Stimulated activated naive B cell treated with anti-CD40 and anti-IgM and Interleukin-4, amounts not matched to agents 10 μg/mL and 1 μg/mL and 100 μg/mL, for 72 hours (primary cell): Measurements from ENCODE around the gene AJAP1.

Source experiments
- ATAC-seq, 2 donors: fragments of 150-1000 bp; cut with Tn5 transposase; replicated peaks; 2 replicates each; pipeline ENCODE4 v1.10.0; 2021; ENCODE audit warnings: moderate library complexity in 1 of 2
- DNase-seq: peaks from one replicate; pipeline ENCODE4 v3.0.0; 2021
- H3K27ac Mint-ChIP-seq: one replicate; pipeline ENCODE4 v1.8.0; 2022; ENCODE audit warnings: mild to moderate bottlenecking, mixed read lengths
- H3K27me3 Mint-ChIP-seq, 2 donors: one replicate each; pipeline ENCODE4 v1.8.0; 2022; ENCODE audit warnings: mixed read lengths in 2 of 2
- H3K36me3 Mint-ChIP-seq, 2 donors: one replicate each; pipeline ENCODE4 v1.8.0; 2022; ENCODE audit warnings: mixed read lengths in 2 of 2, mild to moderate bottlenecking in 1 of 2
- H3K4me1 Mint-ChIP-seq, 2 donors: one replicate each; pipeline ENCODE4 v1.8.0; 2022; ENCODE audit warnings: mixed read lengths in 2 of 2, mild to moderate bottlenecking in 1 of 2
- H3K4me3 Mint-ChIP-seq, 2 donors: one replicate each; pipeline ENCODE4 v1.8.0; 2022; ENCODE audit warnings: mild to moderate bottlenecking in 2 of 2, mixed read lengths in 2 of 2, moderate library complexity in 1 of 2
- H3K9me3 Mint-ChIP-seq, 2 donors: one replicate each; pipeline ENCODE4 v1.8.0; 2022; ENCODE audit warnings: mixed read lengths in 2 of 2, mild to moderate bottlenecking in 1 of 2

AJAP1 gene

GRCh38 chr1:4637616-4638344, 16.6 kb upstream of the AJAP1 start:
- ATAC-seq (no peak), DNase-seq (no peak)
- Mint-ChIP-seq H3K36me3 (no peaks in the 10 kb centered on the region), H3K27ac (no peak overlapping the region), H3K4me3 (no peak overlapping the region), H3K9me3 (no peaks in the 10 kb centered on the region), H3K27me3 (peaks cover 30 to 31% of the 10 kb centered on the region in 2 donors), H3K4me1 (peaks cover 0 to 5% of the 10 kb centered on the region in 2 donors)

DNA sequence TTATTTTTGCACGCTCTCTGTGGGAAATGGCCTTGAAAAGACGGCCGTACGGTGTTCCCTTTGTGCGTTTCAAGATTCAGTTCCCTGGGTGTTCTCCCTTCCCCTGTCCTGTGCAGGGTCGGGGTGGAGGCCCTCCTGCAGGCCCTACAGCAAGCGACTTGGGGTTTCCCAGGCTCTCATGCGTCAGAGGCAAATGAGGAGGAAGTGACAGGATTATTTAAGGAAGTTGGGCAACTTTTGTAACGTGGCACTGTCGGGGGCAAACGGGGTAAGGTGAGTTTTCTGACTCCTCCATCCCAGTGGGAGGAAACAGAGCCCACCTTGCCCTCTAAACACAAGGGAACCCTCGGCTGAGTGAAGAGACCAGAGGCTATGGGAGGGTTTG, 16.1 kb upstream of the AJAP1 start:
- peaks cover 30 to 33% of the 10 kb centered on the region in 2 donors for H3K27me3 Mint-ChIP-seq
- no peak overlapping the region for H3K27ac Mint-ChIP-seq
- no peaks in the 10 kb centered on the region for H3K9me3 Mint-ChIP-seq
- H3K36me3 Mint-ChIP-seq, result no peaks in the 10 kb centered on the region
- peaks cover 0 to 5% of the 10 kb centered on the region in 2 donors for H3K4me1 Mint-ChIP-seq
- DNase-seq, result no peak
- ATAC-seq, result peak; percentile 60 to 87
- no peak overlapping the region for H3K4me3 Mint-ChIP-seq

DNA sequence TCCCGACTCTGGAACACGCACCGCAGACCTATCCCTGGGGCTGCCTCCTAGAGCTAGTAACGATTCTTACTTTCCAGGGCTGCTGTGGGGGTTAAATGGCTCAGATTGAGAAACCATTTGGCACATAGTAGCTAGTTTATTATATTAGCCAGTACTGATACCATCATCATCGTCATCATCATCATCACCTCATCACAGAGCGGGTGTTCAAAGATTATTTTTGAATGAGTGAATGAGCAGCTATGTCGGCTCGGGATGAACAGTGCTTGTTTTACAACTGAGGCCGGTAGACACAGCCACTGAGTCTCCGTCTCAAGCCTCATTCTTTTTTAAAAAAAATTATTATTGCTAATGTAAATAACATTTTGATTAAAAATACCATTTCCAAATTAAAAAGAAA, 13.5 kb upstream of the AJAP1 start:
- Mint-ChIP-seq H3K4me3 (no peak overlapping the region), H3K9me3 (no peaks in the 10 kb centered on the region), H3K36me3 (no peaks in the 10 kb centered on the region), H3K27me3 (peaks cover 30 to 38% of the 10 kb centered on the region in 2 donors), H3K27ac (no peak overlapping the region), H3K4me1 (peaks cover 0 to 5% of the 10 kb centered on the region in 2 donors)
- no peak for DNase-seq
- no peak for ATAC-seq

DNA sequence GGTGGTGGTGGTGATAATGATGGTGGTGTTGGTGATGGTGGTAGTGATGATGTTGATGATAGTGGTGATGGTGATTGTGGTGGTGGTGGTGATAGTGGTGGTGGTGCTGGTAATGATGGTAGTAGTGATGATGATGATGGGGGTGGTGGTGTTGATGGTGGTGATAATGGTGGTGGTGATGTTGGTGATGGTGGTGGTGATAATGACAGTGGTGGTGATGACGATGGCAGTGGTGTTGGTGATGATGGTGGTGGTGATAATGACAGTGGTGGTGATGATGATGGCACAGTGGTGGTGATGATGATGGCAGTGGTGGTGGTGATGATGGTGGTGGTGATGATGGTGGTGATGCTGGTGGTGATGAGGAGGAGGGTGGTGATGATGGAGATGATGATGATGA, 7.0 kb upstream of the AJAP1 start:
- no peak overlapping the region for H3K27ac Mint-ChIP-seq
- H3K4me1 Mint-ChIP-seq, result peaks cover 0 to under 1% of the 10 kb centered on the region in 2 donors
- no peak for DNase-seq
- H3K4me3 Mint-ChIP-seq, result no peak overlapping the region
- peaks cover 4 to 10% of the 10 kb centered on the region in 2 donors for H3K27me3 Mint-ChIP-seq
- ATAC-seq, result no peak
- H3K36me3 Mint-ChIP-seq, result no peaks in the 10 kb centered on the region
- no peaks in the 10 kb centered on the region for H3K9me3 Mint-ChIP-seq

DNA sequence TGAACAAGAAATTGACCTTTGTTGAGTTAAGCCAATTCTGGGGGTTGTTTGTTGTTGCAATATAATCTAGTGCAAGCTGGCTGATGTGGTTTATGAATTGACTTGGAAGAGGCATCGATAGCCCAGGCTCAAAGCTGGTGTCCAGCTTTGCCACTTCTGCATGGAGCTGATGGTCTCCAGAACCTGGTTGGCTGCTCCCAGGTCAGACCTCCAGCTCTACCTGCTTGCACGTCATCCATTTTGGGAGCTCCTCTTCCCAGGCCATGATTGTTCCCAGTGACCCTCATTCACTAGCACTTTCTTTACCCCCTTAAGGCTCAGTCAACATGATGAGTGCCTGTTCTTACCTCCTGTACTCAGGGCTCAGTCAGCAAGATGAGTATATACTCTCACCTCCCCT, 5.8 kb upstream of the AJAP1 start:
- no peak overlapping the region for H3K4me3 Mint-ChIP-seq
- H3K4me1 Mint-ChIP-seq, result peaks cover 0 to 11% of the 10 kb centered on the region in 2 donors
- no peaks in the 10 kb centered on the region for H3K36me3 Mint-ChIP-seq
- H3K27ac Mint-ChIP-seq, result no peak overlapping the region
- DNase-seq, result no peak
- peaks cover 9 to 13% of the 10 kb centered on the region in 2 donors for H3K27me3 Mint-ChIP-seq
- no peak for ATAC-seq
- H3K9me3 Mint-ChIP-seq, result no peaks in the 10 kb centered on the region

GRCh38 chr1:4650481-4650880, 3.9 kb upstream of the AJAP1 start:
- Mint-ChIP-seq H3K4me3 (no peak overlapping the region), H3K9me3 (no peaks in the 10 kb centered on the region), H3K36me3 (no peaks in the 10 kb centered on the region), H3K27me3 (peaks cover 9 to 16% of the 10 kb centered on the region in 2 donors), H3K27ac (no peak overlapping the region), H3K4me1 (peaks cover 0 to 13% of the 10 kb centered on the region in 2 donors)
- DNase-seq (no peak), ATAC-seq (no peak)

- Mint-ChIP-seq H3K27ac (no peak overlapping the region), H3K4me1 (peaks cover 0 to 13% of the 10 kb centered on the region in 2 donors), H3K4me3 (no peak overlapping the region), H3K9me3 (no peaks in the 10 kb centered on the region), H3K27me3 (peaks cover 5 to 18% of the 10 kb centered on the region in 2 donors), H3K36me3 (no peaks in the 10 kb centered on the region)
- ATAC-seq, result no peak
- no peak for DNase-seq
Observed at GRCh38 chr1:4650981-4651380, 3.4 kb upstream of the AJAP1 start.

DNA sequence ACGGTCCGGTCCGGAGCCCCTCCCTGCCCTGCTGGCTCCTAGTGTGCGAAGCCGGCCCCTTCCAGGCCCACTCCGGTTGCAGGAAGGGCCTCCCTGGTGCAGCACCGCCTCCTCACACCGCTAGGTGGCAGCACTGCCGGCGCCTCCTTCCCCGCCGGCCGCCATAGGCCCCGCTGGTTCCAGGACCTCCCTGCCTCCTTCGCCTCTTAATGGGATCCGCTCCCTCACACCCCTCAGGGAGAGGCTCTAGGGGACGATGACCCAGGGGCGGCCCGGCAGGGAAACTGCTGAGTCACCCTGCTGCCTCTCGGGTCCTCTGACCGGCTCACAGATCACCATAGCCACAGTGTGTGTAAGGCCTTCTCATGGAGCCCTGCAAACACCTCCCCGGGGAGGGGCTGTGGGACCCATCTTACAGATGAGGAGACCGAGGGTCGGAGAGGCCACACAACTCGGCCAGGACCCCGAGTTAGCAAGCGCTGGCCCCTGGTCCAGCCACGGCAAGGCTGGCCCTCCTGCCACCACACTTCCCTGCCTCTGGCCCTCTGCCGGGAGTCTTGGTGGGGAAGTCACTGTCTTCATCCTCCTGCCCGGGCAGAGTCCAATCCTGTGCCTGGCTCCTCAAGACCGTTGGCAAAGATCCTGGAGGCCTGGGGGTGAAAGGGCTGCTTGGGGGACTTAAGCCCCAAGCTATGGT, 1.6 kb upstream of the AJAP1 start:
- Mint-ChIP-seq H3K27ac (peak overlapping the region; percentile 37), H3K4me1 (peaks cover 3 to 13% of the 10 kb centered on the region in 2 donors), H3K9me3 (no peaks in the 10 kb centered on the region), H3K4me3 (peak overlapping the region in 1 of 2 donors; percentile 54), H3K27me3 (peaks cover 23 to 36% of the 10 kb centered on the region in 2 donors), H3K36me3 (no peaks in the 10 kb centered on the region)
- peak; percentile 80 to 87 for ATAC-seq
- DNase-seq, result peak; percentile 48

- Mint-ChIP-seq H3K4me1 (peaks cover 3 to 13% of the 10 kb centered on the region in 2 donors), H3K36me3 (no peaks in the 10 kb centered on the region), H3K4me3 (peak overlapping the region in 1 of 2 donors; percentile 11), H3K9me3 (no peaks in the 10 kb centered on the region), H3K27ac (peak overlapping the region; percentile 73), H3K27me3 (peaks cover 28 to 41% of the 10 kb centered on the region in 2 donors)
- DNase-seq (no peak), ATAC-seq (no peak)
Observed at GRCh38 chr1:4653328-4653660, 1.1 kb upstream of the AJAP1 start.

- Mint-ChIP-seq H3K27ac (peak overlapping the region; percentile 31), H3K27me3 (peaks cover 45 to 58% of the 10 kb centered on the region in 2 donors), H3K36me3 (no peaks in the 10 kb centered on the region), H3K9me3 (no peaks in the 10 kb centered on the region), H3K4me1 (peaks cover 3 to 13% of the 10 kb centered on the region in 2 donors), H3K4me3 (no peak overlapping the region)
- no peak for DNase-seq
- ATAC-seq, result no peak
Observed at GRCh38 chr1:4654764-4655673, 610 bp downstream of the AJAP1 start.

- DNase-seq (no peak), ATAC-seq (peak; percentile 44 to 51)
- no peaks in the 10 kb centered on the region for H3K9me3 Mint-ChIP-seq
- no peak overlapping the region for H3K4me3 Mint-ChIP-seq
- H3K27me3 Mint-ChIP-seq, result peaks cover 53 to 64% of the 10 kb centered on the region in 2 donors
- H3K36me3 Mint-ChIP-seq, result no peaks in the 10 kb centered on the region
- H3K27ac Mint-ChIP-seq, result peak overlapping the region; percentile 57
- peaks cover 3 to 13% of the 10 kb centered on the region in 2 donors for H3K4me1 Mint-ChIP-seq
Observed at GRCh38 chr1:4655674-4656532, 1.5 kb downstream of the AJAP1 start.

DNA sequence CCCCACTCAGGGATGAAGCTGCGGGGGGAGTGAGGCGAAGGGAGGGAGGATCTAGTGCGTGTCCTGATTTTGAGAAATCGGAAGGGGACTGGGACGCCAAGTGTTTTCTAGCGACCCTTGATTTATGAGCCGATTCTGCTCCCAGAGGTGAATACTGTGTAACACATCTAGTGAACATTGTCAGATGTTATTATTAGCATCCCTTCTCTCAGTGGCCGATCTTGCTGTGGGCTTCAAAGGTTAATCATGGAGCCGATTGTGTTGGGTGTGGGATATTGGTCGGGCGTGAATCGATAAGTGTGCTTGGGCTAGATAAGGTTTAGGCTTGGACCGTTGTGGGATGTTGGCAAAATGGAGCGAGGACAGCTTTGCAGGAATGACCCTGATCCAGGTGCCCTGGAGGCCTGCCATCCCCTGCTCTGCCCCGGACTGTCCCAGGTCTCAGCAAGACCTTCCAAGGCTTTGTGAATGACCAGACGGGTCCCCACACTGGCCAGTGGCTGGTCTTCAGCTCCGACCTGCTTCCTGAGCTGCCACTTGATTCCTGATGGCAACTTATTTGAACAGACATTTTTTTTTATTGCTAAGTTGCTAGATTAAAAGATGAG, 2.2 kb downstream of the AJAP1 start:
- Mint-ChIP-seq H3K27me3 (peaks cover 53 to 72% of the 10 kb centered on the region in 2 donors), H3K9me3 (no peaks in the 10 kb centered on the region), H3K27ac (peak overlapping the region; percentile 57), H3K4me1 (peaks cover 3 to 13% of the 10 kb centered on the region in 2 donors), H3K36me3 (no peaks in the 10 kb centered on the region), H3K4me3 (no peak overlapping the region)
- DNase-seq (no peak), ATAC-seq (no peak)

GRCh38 chr1:4657244-4657789, 2.9 kb downstream of the AJAP1 start:
- Mint-ChIP-seq H3K9me3 (no peaks in the 10 kb centered on the region), H3K36me3 (no peaks in the 10 kb centered on the region), H3K27ac (no peak overlapping the region), H3K27me3 (peaks cover 57 to 70% of the 10 kb centered on the region in 2 donors), H3K4me1 (peaks cover 3 to 13% of the 10 kb centered on the region in 2 donors), H3K4me3 (no peak overlapping the region)
- no peak for ATAC-seq
- DNase-seq, result no peak
